Measurements from ENCODE around the gene RTP1. TPM values are rescaled to one million over a fixed set of nuclear protein-coding genes. Genes with fewer than 3 reads are reported as not detected.

The RTP1 gene
- total and polyA plus RNA-seq, 2 of the 4 experiments (the other 2 are of a cell fraction): not detected

DNA sequence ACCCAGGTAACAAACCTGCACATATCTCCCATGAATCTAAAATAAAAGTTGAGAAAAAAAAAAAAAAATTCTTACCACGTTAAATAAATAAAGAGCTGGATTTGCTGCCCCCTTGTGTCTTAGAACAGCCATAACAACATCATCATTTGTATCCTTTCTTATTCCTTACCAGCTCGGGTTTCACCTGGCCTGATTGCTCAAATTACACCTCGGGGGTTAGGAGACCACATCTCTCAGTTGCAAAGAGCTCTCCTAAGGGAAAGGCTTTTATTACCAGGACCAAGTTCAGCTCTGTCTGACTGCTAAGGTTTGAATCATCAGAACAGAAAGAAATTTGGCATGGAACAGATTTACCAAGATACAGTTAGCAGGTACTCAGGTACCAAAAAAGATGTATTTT lies 32.1 kb upstream of the RTP1 start:
- Histone ChIP-seq H3K27ac (ENCODE audit: insufficient read depth, low read length) (no peak overlapping the region), H4K5ac (ENCODE audit: low read depth, low read length) (no peak overlapping the region), H3K4me3 (ENCODE audit: insufficient read depth, low read depth, low read length) (no peak overlapping the region), H3K14ac (replicated peaks; ENCODE audit: low read depth, low read length) (no peak overlapping the region), H4K20me1 (ENCODE audit: insufficient read depth, low read length) (no peaks in the 10 kb centered on the region), H4K8ac (ENCODE audit: low read depth in 2 of 2, low read length in 2 of 2) (no peak overlapping the region), H2BK5ac (ENCODE audit: low read depth, low read length, poor library complexity, severe bottlenecking) (no peak overlapping the region), H3K23ac (ENCODE audit: low read depth, low read length) (no peak overlapping the region), H2BK120ac (ENCODE audit: low read depth, low read length) (0 out of 2 replicates have a peak overlapping the region, but pooled peaks have one; percentile 17), H2AK9ac (replicated peaks; ENCODE audit: low read depth, low read length, poor library complexity) (no peak overlapping the region), H2BK20ac (ENCODE audit: low read depth, low read length) (peak overlapping the region; percentile 69), H3K4me2 (ENCODE audit: low read depth, low read length) (peak overlapping the region; percentile 8; the same call in 1 of the 2 replicates), H3K56ac (ENCODE audit: extremely low read depth, insufficient read depth, low read length) (no peak overlapping the region), H2AK5ac (ENCODE audit: low read depth, low read length) (no peak overlapping the region), H3K4me1 (ENCODE audit: control insufficient read depth, insufficient read depth, low read length) (peaks cover 2% of the 10 kb centered on the region; the same call in 1 of the 2 replicates), H3K4ac (ENCODE audit: low read depth, low read length) (no peak overlapping the region), H3K9me1 (ENCODE audit: insufficient read depth, low read length) (no peaks in the 10 kb centered on the region; the same call in 1 of the 2 replicates), H3K79me1 (ENCODE audit: low read depth in 1 of 2, low read length in 2 of 2) (no peaks in the 10 kb centered on the region), H3K18ac (ENCODE audit: low read depth, low read length) (no peak overlapping the region), H2BK15ac (ENCODE audit: low read depth, low read length) (no peak overlapping the region), H3K9me3 (ENCODE audit: control insufficient read depth, insufficient read depth, low read length) (peaks cover under 1% of the 10 kb centered on the region; the same call in 1 of the 2 replicates), H4K91ac (ENCODE audit: insufficient read depth, low read depth, low read length) (no peak overlapping the region), H3K36me3 (ENCODE audit: control insufficient read depth, insufficient read depth, low read length) (no peaks in the 10 kb centered on the region), H2AFZ (replicated peaks; ENCODE audit: low read length, poor library complexity) (no peak overlapping the region), H3K27me3 (ENCODE audit: control insufficient read depth, insufficient read depth, low read length) (peaks cover 22% of the 10 kb centered on the region), H3K9ac (ENCODE audit: low read depth, low read length) (no peak overlapping the region)
- CTCF ChIA-PET: interaction anchor here (0.5 to 2.2 kb wide), 21 partner anchors 11 to 1051 kb away, joined by 3 to 15 read pairs (median 5); partner anchors contain the start of gene RPL39L
- BruUV-seq (replicated peaks): no TSS peak
- dilution Hi-C loops (cut with HindIII; ENCODE audit: low sequenced_read_pairs, unreplicated experiment): no loop called here
- 0% methylated on average over 1 of the region's 3 CpGs; no CpG with 5 or more reads in 1 of the 2 experiments for WGBS, 2 experiments (ENCODE audit: extremely low coverage in 2 of 2, insufficient read length in 1 of 2)
- DNase-seq (peak; percentile 55), ATAC-seq (ENCODE audit: low read depth) (peak; percentile 71)
- POLR2A ChIA-PET (ENCODE audit: unreplicated experiment): interaction anchor here (0.6 to 0.7 kb wide), 3 partner anchors 34 to 338 kb away, joined by 5 to 9 read pairs (median 5); no protein-coding TSS in a partner anchor
- in situ Hi-C loops (cut with MboI; ENCODE audit: low sequenced_read_pairs): loop anchor here (10.0 kb wide), 1 partner anchor 320 kb away; the partner anchor contains the start of gene ADIPOQ
- TF ChIP-seq BHLHE40 (IDR thresholded peaks at IDR 0.05; ENCODE audit: low read depth, low read length): no peak
- TF ChIP-seq SMC3 (IDR thresholded peaks at IDR 0.05; ENCODE audit: low read depth, low read length): peak; percentile 64
- TF ChIP-seq NFE2L2 (IDR thresholded peaks at IDR 0.05; ENCODE audit: low read depth, low read length): no peak
- no peak for TF ChIP-seq MAZ (IDR thresholded peaks at IDR 0.05; ENCODE audit: borderline replicate concordance, low read depth, low read length)
- TF ChIP-seq MXI1 (IDR thresholded peaks at IDR 0.05; ENCODE audit: borderline replicate concordance, low read depth, low read length): no peak
- TF ChIP-seq RCOR1 (IDR thresholded peaks at IDR 0.05; ENCODE audit: insufficient replicate concordance, low read length): no peak
- TF ChIP-seq, protein P1, sequence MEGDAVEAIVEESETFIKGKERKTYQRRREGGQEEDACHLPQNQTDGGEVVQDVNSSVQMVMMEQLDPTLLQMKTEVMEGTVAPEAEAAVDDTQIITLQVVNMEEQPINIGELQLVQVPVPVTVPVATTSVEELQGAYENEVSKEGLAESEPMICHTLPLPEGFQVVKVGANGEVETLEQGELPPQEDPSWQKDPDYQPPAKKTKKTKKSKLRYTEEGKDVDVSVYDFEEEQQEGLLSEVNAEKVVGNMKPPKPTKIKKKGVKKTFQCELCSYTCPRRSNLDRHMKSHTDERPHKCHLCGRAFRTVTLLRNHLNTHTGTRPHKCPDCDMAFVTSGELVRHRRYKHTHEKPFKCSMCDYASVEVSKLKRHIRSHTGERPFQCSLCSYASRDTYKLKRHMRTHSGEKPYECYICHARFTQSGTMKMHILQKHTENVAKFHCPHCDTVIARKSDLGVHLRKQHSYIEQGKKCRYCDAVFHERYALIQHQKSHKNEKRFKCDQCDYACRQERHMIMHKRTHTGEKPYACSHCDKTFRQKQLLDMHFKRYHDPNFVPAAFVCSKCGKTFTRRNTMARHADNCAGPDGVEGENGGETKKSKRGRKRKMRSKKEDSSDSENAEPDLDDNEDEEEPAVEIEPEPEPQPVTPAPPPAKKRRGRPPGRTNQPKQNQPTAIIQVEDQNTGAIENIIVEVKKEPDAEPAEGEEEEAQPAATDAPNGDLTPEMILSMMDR (conservative IDR thresholded peaks at IDR 0.05; ENCODE audit: low read depth, low read length): peak; percentile 69
- TF ChIP-seq USF2 (IDR thresholded peaks at IDR 0.05; ENCODE audit: low read depth, low read length): no peak
- no peak for TF ChIP-seq CEBPB (IDR thresholded peaks at IDR 0.05; ENCODE audit: low read depth, low read length)
- TF ChIP-seq, protein P2, sequence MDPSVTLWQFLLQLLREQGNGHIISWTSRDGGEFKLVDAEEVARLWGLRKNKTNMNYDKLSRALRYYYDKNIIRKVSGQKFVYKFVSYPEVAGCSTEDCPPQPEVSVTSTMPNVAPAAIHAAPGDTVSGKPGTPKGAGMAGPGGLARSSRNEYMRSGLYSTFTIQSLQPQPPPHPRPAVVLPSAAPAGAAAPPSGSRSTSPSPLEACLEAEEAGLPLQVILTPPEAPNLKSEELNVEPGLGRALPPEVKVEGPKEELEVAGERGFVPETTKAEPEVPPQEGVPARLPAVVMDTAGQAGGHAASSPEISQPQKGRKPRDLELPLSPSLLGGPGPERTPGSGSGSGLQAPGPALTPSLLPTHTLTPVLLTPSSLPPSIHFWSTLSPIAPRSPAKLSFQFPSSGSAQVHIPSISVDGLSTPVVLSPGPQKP (IDR thresholded peaks at IDR 0.05; ENCODE audit: borderline replicate concordance, low read depth, low read length): no peak
- peak; percentile 61 for TF ChIP-seq RAD21 (IDR thresholded peaks at IDR 0.05; ENCODE audit: low read length)
- TF ChIP-seq MAFK (IDR thresholded peaks at IDR 0.05; ENCODE audit: low read depth, low read length): no peak
- intact Hi-C loops (cut with micrococcal nuclease): loop anchor here (1.0 to 5.0 kb wide), 3 partner anchors 52 to 548 kb away; no protein-coding TSS in a partner anchor

All from IMR-90 (cell line).